DMS 273 treated with DMSO at 0.1 percent for 48 hours (cell line): ENCODE results near the gene TBK1.

Experiments used
- DNase-seq: peaks from one replicate; lab custom pipeline; 2025; lab: John Stamatoyannopoulos, UW

Gene TBK1

DNA sequence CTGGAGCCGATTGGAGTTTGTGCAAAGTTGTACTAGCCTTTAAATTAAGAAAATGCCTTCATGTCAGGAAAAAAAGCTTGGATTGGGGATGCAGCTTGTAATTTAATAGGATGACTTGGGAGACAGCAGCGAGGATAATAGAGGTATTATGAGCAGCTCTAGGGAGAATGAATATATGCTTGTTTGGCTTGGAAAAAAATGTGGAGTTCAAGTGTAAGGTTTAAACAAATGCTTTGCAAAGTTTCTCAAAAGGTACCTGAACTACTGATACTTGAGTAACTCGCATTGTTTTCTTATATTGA is 93.1 kb downstream of the TBK1 start:
- no peak for DNase-seq

DNA sequence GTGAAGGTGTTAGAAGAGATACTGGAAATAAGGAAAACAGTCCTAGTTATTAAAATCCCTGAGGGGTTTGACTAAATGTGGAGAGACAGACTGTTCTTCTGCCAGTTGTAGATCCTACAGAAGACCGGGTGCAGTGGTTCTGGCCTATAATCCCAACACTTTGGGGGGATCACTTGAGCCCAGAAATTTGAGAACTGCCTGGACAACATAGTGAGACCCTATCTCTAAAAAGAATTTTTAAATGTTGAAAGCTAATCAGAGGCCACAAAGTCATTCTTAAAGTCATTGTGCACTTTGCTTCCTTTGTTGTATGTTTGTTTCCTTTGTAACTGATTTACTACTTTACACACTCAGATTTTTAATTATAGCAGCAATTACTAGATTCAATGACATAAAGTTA is 97.2 kb downstream of the TBK1 start:
- no peak for DNase-seq

DNA sequence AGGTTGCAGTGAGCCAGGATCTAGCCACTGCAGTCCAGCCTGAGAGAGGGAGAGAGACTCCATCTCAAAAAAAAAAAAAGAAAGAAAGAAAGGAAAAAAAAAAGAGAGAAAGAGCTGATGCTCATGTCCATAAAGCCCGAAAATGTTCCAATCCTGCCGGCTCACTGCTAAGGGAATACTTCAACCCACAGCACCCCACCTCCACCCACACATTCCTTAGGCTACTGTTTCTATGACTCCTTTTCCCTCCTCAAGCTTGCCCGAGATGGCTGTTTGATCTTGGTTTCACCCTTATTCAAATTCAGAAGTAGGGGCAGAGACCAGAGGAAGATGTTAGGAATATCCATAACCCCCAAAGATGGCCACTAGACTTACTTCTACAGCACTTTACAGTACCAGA is 98.8 kb downstream of the TBK1 start:
- no peak for DNase-seq

DNA sequence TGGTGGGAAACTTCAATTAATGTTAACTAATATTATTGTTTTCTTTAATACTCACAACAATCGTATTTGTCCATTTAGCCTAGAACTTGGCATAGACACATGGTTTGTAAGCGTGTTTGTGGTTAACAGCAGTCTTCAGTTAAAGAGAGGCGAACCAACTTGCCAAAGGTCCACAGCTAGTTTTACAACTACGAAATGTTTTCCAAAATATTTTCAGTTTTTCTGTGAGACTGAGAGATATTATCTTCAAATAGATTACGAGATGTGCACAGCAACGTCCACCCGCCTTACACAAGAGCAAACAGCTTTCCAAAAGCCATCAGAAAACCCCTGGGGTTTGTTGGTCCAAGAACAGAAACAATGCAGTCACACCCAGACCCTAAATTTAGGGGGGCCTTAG is 99.8 kb downstream of the TBK1 start:
- DNase-seq: no peak
